GM19467 (cell line): ENCODE data around the gene DDX41.

Experiments
- ATAC-seq: cut with Tn5 transposase; IDR thresholded peaks from one replicate; pipeline ENCODE4 v1.9.1; 2021; ENCODE audit warnings: mild to moderate bottlenecking, moderate library complexity; ENCODE audit not compliant: unreplicated experiment

Gene DDX41

GRCh38 chr5:177470759-177471536 is 45.8 kb downstream of the DDX41 start:
- no peak for ATAC-seq

- ATAC-seq = no peak
These were observed 46.8 kb downstream of the DDX41 start for GRCh38 chr5:177469750-177470525.

- no peak for ATAC-seq
These were observed 47.8 kb downstream of the DDX41 start for GRCh38 chr5:177468685-177469628.

GRCh38 chr5:177468329-177468684 is 48.5 kb downstream of the DDX41 start:
- no peak for ATAC-seq

- no peak for ATAC-seq
These were observed 49.3 kb downstream of the DDX41 start for GRCh38 chr5:177467436-177467835.

- ATAC-seq = no peak
These were observed 49.9 kb downstream of the DDX41 start for GRCh38 chr5:177466861-177467260.

- no peak for ATAC-seq
These were observed 51.7 kb downstream of the DDX41 start for GRCh38 chr5:177465044-177465443.

GRCh38 chr5:177462021-177462670 is 54.6 kb downstream of the DDX41 start:
- no peak for ATAC-seq
